Femur (tissue), 1 donor: Measurements from ENCODE around the gene ELL2.
A peak's percentile ranks its signal among the peaks of the same experiment; 100 is the strongest.

Experiments
- DNase-seq: peaks from one replicate; pipeline ENCODE4 v3.0.0-alpha.2; 2017

The ELL2 gene

DNA sequence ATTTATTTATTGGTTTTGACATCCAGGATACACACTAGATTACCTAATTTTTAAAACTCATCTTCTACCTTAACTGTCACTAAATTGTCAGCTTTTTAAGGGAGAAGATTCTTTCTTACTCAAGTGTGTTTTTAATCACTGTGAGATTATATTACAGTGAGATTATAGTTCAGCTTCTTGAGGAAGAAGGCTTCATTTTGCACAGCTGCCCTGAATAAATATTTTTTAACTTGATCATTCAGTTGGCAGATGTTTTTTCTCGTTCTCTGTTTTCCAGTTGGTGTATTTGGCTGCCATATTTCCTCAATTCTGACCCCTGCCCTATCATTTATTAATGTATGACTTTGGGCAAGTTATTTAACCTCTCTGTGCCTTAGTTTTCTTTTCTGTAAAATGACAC, 15.0 kb upstream of the ELL2 start:
- DNase-seq: no peak

DNA sequence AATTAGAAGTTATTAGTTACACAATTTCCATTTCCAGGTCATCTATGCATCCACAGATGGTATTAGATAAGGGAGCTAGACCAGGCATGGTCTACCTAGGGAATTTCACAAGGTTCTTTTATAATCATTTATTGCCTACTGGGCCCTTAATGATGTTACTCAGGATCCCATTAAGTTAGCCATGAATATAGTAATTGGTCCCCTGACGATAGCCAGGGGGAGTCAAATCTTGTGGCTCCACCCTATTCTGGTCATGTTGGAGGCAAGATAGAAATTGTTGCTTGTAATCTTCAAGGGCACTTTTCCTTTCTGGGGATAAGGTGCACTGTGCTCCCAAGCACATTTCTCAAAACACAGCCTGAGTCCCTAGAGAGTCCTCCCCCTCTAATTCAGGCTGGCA, 14.1 kb upstream of the ELL2 start:
- DNase-seq: no peak

DNA sequence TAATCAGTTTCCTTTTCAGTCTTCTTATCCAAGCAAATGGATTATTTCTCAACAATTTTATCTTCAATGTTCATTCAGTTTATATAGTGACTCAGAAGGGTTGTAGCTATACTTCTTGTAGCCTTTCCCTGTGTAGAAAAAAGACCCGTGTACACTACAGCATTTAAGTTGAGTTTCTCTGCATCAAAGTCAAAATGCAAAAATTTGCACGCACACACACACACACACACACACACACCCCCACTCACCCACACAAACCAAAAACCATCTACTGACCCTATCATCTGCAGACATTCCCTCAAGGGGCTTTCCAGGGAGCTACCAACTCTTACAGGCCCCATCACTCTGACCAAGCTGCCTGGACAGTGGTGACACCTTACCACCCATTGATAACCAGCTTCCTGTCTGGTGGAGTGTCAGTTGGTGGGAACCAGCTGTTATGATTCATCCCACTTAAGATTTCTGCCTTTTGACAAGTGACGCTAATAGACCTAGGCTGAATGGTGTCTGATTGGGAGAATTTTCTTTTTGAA, 12.2 kb upstream of the ELL2 start:
- DNase-seq: no peak

DNA sequence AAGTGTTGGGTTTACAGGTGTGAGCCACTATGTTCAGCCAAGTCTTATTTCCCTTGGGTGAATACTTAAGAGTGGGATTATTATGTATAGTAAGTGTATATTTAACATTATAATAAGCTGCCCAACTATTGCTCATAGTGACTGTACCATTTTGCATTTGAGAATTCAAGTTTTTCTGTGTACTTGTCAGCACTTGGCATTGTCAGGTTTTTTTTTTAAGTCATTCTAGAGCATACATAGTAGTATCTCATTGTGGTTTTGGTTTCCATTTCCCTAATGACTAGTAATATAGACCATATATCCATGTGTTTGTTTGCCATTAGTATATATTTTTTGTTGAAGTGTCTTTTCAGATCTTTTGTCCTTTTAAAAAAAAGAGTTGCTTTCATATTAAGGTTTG, 10.5 kb upstream of the ELL2 start:
- DNase-seq: no peak

DNA sequence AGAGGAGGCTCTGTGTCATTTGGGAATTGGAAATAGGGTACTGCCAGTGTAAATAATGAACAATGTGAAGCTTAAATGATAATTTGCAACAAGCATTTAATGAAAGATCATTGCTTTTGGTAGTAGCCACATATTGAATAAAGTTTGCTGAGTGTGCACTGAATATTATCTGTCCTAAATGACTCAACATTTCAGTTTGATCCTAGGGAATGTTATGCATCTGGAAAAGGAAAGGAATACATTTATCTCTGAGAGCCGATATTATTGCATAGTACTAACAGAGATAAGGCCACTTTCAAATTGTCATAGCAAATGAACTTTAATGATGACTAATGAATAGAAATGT, 8.7 kb upstream of the ELL2 start:
- DNase-seq: no peak

DNA sequence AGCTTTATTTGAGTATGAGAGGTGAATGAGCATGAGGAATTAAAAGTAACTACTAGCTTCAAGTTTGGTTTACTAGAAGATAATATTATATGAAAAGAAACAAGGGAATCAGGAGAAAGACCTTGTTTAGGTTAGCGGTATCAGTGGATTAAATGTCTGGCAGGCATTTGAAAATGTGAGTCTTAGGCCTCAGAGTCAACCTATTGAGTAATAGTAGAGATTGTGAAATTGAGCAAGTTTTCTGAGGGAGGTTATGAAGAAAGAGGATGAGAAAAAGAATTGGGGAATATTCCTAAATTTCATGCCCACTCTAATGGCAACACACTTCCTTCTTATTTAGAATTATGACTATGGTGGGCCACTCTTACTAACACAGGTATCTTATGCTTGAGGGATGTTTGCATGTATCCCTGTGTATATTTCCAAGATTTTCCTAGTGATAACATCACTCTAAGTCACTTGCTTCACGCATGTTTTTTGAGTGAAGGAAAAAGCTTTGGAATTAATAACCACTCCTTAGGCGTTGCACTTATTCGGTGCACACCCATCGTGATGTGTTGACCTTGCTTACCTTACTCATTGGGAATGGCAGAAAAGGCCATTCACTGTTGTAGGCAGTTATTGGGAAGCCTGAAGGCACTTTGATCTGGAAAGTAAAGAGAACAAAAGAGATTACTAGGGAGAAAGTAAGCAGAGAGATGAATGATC, 8.2 kb upstream of the ELL2 start:
- DNase-seq: no peak

DNA sequence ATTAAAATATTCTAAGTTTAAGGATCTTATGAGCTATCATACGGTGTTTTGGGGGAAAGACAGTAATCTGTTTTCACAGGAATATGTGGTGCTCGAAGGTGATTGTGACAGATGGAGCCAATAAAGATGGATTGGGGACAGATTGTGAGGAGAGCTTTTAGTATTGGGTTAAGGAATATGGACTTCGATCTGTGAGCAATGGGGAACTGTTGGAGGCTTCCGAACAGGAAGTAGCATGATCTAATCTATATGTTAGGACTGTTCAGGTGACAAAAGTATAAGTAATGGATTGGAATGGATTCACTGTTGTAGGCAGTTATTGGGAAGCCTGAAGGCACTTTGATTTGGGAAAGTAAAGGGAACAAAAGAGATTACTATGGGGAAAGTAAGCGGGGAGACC, 7.4 kb upstream of the ELL2 start:
- DNase-seq: no peak

DNA sequence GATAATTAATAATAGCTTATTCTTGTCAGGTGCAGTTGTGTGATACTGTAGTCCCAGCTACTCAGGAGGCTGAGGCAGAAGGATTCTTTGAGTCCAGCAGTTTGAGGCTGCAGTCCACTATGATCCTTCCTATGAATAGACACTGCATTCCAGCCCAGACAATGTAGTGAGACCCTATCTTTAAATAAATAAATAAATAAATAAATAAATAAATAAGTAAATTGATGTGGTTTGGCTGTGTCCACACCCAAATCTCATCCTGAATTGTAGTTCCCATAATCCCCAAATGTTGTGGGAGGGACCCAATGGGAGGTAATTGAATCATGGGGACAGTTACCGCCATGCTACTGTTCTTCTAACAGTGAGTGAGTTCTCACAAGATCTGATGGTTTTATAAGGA, 5.6 kb upstream of the ELL2 start:
- no peak for DNase-seq

DNA sequence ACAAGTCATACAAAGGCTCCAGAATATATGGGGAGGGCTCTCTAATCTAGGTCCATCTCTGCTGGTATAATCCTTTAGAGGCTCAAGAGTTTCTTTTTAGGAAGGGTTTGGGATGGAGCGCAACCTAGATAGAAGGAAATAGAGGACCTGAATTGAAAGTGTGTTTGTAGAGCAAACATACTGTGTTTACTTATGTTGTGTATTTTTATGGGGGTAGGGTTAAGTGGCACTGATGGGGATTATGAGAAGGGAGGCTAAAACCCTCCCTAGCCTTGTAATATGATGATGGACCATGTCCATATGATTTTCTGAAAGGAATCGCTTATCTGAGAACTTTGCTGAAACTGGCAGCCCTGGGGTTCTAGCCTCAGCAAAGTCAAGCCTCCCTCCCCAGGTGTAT, 4.4 kb upstream of the ELL2 start:
- DNase-seq: no peak

DNA sequence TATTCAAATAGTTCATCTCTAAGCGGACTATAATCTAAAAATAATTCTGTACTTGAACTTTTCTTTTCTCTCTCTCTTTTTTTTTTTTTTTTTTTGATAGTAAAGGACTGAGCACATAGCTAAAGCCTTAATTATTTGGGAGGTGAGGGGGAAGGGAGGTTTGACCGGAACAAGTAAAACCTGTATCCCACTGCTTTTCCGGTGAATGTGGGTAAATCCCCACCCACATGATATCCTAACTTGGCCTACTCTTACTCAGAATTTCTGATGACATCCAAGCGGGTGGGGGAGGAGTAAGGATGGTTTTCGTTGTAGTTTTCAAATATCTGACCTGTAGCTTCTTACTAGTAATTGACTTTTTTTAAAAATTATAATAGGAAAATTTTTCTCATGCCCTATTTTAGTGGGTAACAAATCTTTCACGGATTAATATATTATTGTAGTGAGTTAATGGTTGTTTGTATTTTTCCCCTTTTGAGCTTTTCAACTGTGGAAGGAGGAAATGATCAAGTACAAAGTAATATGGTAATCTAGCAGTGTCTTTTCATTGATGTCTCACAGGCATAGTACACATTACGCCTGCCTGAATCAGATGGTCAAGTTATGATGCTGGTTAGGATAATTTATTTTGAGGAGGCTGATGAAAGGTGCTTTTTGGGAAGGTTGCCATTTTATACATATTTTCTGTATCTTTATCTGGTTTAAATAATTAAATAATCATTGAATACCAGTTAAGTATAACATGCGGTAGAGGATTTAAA, 2.2 kb upstream of the ELL2 start:
- no peak for DNase-seq

DNA sequence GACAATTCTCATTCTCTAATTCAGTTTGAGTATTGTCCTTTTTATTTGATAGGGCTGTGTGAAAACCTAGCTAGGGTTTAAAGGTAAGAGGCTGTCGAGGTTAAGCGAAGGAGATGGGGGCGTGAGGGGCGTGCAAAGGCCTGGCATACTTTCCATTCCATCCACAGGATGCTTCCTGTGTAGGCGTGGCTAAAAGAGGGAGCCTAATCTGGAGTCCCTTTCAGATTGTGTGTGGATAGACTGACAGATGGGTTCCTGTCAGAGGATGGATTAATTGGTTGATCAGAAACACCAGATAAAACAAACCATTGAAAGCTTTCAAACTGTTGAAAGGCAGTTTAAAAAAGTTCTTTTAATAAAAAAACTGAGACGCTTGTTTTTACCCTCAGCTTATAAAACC, 1.1 kb upstream of the ELL2 start:
- no peak for DNase-seq

DNA sequence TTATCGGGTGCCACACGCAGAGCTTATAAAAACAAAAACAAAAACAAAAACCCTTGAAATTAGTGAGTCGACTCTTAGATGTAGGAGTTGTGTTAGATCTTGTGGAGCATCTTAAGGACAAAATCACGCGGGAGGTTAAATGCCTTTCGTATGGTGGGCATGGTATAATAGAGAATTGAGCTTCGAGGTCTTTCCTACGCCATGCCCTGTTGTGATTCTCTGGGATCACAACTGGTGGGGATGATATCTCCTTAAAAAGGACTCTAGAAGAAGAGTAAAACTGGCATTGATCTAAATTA, 773 bp upstream of the ELL2 start:
- no peak for DNase-seq

DNA sequence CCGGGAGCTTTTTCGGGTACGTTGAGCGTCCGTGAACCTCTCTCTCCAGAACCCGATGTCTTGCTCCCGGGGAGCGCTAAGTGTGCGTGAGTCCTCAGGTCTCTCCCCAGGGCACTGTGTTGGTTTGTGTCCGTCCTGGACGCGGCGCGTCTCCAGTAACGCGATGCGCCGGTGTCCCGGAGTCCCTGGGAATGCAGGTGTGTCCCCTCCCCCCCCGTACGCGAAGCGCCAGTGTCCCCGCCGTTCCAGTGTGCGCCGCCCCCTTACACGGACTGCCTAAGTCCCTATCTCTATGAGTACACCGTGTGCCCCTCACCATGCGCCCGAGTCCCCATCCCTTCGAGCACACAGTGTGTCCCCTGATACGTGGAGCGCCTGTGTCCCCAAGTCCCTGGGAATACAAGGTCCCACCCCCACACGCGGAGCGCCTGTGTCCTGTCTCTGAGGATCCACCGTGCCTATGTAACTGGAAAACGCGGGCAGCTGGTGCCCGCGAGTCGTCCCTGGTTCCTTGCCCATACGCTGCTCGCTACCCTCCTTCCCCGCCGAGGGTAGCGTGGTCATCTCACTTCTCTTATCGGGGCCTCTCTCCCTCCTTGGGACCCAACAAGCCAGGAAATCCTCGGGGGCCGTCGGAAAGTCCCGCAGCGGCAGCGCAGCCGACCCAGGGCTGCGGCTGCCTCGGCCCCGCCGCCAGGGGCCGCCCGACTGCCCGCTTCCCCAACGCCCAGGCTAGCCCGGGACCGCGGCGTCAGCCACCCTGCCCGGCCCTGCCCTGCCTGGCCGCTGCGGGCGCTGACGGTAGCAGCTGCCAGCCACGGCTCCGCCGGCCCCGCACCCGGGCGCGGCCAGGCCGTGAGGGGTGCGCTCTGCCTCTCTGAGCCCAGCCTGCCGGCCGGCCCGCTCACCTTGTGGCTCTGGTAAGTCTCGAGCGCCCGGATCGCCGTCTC, 709 bp downstream of the ELL2 start:
- DNase-seq: peak; percentile 82

DNA sequence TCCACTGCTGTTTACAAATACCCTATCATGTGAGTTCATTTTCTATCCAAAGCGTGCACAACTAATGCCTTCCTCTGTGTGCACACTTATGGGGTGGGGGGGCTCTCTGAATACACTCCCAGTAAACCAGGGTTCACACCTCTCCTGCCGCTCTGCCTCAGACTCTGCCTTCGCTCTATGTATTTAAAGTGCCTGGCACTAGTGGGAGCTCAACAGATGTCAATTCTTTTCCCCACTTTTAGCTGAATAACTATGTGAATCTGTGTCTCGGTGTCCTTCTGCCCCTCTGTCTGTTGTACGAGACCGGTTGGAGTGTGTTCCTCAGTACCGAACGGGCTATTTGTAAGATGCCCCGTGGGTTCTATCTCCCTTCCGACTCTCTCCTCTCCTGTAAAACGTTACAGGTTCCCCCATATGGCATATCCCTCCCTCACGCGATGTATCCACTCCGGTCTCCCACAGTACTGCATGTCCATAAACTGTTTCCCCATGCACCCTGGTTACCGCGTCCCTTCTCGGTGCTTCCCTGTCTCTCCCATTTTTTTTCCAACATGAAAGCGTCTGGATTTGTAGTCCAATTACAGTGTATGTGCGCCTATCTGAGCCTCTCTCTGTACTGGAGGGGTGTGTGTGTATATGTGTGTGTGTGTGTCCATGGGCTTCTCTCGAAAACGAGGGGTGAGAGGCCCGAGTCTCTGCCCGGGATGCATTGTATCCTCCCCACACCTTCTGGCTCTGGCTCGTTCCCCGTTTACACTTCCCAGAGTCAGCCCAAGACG, 1.6 kb downstream of the ELL2 start:
- DNase-seq: peak; percentile 36

DNA sequence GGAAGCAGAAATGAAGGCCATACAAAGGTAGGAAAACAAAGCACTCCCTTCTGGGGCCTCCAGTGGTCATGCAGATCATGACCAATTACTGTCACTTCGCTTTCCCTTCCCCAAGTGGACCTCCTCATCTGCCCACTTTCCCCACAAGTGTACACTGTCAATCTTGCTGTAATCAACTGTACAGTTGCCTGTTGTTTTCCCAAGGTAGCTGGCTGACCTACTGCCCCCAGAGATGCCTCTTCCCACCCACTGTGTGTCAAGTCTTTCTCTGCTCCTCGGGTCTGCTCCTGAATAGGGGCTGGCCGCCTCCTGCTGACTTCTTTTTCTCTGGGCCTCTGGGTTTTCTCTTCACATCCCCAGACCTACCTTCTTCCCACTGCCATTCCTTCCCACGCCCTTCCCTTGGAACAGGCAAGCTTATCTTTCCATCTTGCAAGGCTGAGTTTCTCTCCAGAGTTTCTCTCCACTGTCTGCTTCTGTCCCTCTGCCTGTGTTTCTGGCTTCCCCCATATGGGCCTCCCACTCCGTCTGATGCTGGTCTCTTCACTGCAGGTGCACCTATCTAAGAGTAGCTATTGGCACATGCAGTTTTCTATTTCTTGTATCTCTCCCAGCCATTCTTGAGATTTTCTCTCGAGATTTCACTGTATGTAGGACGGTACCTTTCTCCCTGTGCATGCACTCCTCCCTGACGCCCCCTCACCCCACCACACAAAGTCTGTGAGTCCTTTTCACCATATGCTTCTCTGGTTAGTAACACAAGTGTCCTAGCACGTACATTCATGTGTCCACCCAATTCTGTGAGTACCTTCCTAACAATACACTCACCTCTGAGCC, 2.4 kb downstream of the ELL2 start:
- DNase-seq: no peak

DNA sequence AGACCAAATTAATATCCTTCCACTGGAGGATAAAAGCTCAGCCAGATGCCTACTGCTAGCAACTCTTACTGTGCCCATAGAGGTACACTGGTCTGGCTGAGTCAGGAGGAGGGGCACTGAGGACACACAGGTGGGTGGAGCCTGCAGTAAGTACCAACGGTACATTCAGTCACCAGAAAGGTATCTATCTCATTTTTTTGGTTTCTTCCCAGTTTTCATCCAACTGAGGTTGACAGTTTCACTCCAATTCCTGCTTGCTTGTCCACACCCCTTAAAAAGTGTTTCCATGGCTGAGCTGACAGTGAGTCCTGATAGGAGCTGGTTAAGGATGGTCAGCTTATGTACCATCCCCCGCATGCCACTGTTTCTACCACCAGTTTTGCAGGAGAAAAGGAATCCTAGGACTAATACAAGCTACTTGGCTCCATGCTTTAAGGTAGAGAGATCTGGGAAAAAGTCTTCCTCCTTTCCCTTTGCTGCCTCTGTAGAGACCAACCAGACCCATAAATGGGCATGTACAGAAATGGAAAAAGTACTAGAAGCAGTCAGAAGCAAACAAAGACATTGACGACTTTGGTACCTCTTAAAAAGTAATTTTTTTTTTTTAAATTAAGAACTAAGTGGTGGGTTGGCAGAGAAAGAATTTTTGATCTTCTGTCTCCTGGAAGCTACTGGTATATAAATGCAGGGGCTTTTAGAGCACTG, 3.2 kb downstream of the ELL2 start:
- no peak for DNase-seq

DNA sequence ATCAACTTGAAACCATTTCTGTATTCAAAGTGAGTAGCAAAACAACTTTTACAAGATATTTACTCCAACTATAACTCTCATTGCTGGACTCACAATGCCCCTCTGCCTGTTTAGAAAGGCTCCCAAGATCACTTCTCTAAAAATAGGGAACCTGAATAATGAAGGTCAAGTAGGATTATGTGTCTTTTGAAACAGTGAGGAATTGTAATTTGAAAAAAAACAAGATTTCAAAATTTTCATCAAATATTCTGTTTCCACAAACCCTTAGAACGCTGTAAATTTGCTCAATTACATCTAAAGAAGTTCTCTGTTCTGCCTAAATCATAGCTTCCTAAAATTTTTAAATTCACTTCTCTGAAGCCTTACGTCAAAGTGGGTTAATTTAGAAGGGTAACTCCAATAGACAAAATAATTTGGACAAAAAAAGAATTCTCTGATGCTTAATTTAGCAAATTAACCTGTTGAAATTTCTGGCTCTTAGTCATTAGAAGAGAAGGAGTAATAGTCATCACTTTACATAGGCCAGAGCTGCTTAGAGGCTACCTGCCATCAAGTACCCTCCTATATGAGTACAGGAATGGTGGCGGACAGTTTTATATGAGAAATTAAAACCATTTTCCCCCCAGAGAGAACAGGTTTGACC, 4.0 kb downstream of the ELL2 start:
- no peak for DNase-seq

DNA sequence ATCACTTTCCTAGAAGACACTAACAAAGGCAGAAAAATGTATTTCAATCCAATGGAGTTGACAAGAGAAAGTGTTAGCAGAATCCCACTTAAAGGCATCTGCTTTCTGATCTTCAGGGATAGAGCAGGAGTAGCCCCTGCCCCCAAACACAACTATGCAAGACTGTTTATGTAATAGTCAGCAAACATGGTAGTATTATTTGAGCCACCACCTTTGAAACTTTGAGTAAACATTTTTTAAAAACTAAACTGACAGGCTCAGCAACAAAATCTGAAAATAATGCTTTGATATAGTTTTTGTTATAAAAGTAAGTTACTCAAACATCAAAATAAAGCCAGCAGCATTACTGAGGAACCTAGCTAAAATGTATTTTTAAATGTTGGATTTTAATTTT, 4.8 kb downstream of the ELL2 start:
- DNase-seq: no peak

DNA sequence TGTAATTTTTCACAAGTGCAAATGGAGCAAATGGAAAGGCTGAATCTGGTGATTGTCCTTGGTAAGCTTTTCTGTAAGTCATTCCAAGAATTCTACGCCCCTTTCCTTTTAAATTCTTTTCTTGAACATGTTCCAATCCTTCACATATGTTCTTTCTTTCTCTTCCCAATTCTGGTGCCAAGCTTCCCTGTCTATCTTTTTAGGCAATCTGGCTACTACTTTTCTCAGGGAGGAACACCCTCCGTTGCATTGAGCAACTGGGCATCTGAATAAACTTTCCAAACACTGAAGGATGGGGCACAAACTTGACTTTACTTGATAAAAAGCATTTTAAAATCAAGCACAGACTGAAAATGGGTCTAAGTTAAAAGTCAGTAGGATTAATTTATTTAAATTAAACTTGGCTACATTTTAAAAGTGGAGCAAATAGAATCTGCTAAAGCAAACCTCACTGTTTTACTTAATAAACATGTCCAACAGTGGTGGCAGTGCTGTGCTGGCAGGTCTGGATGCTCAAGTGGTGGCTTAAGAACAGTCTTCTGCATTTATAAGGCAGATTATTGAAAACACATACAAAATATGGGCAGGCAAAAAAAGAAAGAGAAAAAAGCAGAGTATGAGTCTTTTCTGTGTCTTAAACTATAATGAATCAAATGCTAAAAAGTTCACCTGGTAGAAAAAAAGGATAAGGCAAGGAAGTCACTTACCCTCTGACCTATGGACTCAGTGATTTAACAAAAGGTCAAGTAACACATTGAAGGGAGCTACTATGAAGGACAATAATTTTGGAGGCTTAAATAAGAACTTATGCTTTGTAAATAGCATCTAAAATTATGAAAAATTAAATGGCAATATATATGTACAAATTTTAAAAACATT, 5.4 kb downstream of the ELL2 start:
- DNase-seq: no peak

DNA sequence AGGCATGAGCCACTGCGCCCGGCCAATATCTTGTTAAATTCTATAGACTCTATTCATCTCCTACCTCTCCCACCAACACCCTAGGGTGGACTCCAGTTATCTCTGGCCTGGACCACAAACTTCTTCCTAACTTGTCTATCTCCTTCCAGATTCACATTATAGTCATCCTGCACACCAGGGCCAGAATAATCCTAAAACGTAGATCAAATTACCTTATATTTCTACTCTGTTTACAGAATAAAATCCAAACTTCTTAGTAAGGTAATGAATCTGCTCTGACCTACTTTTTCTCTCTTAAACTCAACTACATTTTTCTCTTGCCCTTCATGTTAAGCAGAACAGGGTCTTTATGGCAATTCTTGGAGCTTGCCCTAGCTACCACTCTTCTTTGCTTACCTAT, 6.9 kb downstream of the ELL2 start:
- DNase-seq: no peak
